ENCODE measurements around the gene FAM90A1. TPM values are rescaled to one million over a fixed set of nuclear protein-coding genes. Genes with fewer than 3 reads are reported as not detected.
"Not testable (repeated sequence)": the region's sequence is repeated elsewhere in the genome, so short reads cannot be mapped to it uniquely, and the experiment has no call there.

The FAM90A1 gene
- total RNA-seq, 3 donors from 2014 or later (not counting 1 experiment from before 2014, with no cell fraction given) = 0.28 TPM; not detected in 2

DNA sequence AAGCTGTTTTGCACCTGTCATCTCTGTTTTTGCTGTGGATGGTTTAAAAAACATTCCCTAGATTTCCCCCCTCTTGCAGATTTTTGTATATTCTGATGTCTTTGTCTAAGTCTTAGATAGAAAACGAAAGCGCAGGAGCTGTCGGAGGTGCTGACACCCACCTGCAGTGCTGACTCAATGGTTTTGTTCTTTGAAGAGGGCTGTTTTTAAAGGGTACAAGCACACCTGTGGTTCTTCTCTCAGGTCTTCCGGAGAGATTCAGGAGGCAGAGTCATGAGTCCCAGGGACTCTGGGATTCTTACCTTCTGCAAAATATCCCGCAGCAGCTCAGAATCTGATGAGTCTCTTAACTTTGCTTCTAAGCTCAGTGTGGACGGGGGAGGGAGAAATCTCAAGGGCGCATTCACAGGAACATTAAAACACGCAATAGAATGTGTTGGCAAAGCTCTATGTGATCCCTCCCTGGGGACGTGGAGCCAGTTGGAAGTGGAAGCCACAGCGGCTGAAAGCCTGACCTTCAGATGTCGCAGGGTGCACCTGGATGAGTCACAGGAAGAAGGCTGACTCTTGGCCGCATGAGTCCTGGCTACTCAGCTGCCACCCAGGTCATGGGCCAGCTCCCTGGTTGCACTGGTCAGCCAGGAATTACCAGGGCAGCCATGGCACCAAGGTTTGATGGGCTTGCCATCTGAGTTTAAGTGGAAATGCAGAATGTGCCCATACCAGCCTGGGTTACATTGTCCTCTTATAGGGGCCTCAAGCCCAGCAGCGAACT lies 13.1 kb upstream of the FAM90A1 start:
- H3K27me3 ChIP-seq (ENCODE audit: control insufficient read depth, insufficient read depth, low read length); H3K27ac Mint-ChIP-seq; H3K36me3 ChIP-seq (ENCODE audit: control insufficient read depth, insufficient read depth, low read length); H3K27me3 Mint-ChIP-seq (ENCODE audit: low read depth in 2 of 2); DNase-seq; H3K4me3 Mint-ChIP-seq; H3K36me3 Mint-ChIP-seq; H3K4me3 ChIP-seq (ENCODE audit: low read length); H3K27ac ChIP-seq (ENCODE audit: low read length); intact Hi-C loops (cut with micrococcal nuclease); H3K4me1 ChIP-seq (ENCODE audit: control insufficient read depth, insufficient read depth, low read length); H3K9me3 ChIP-seq (ENCODE audit: control insufficient read depth, insufficient read depth, low read length); H3K9me3 Mint-ChIP-seq; ATAC-seq: not testable (repeated sequence)
- H3K4me1 Mint-ChIP-seq = peaks cover 0 to 23% of the 10 kb centered on the region in 2 donors
- 90% methylated on average over 10 of the region's 13 CpGs for WGBS (ENCODE audit: insufficient coverage)

- H3K9me3 ChIP-seq (ENCODE audit: control insufficient read depth, insufficient read depth, low read length); H3K4me3 ChIP-seq (ENCODE audit: low read length); H3K4me1 ChIP-seq (ENCODE audit: control insufficient read depth, insufficient read depth, low read length); H3K27ac Mint-ChIP-seq; H3K36me3 Mint-ChIP-seq; ATAC-seq; H3K27me3 Mint-ChIP-seq (ENCODE audit: low read depth in 2 of 2); H3K9me3 Mint-ChIP-seq; H3K27me3 ChIP-seq (ENCODE audit: control insufficient read depth, insufficient read depth, low read length); H3K4me3 Mint-ChIP-seq; DNase-seq; H3K27ac ChIP-seq (ENCODE audit: low read length); H3K36me3 ChIP-seq (ENCODE audit: control insufficient read depth, insufficient read depth, low read length): not testable (repeated sequence)
- intact Hi-C loops (cut with micrococcal nuclease) = loop anchor here (2.0 kb wide), 1 partner anchor 128 kb away; no protein-coding TSS in a partner anchor
- H3K4me1 Mint-ChIP-seq = peaks cover 2 to 12% of the 10 kb centered on the region in 2 donors
- WGBS (ENCODE audit: insufficient coverage) = 94% methylated on average over 12 of the region's 12 CpGs
- TF ChIP-seq, protein P1, sequence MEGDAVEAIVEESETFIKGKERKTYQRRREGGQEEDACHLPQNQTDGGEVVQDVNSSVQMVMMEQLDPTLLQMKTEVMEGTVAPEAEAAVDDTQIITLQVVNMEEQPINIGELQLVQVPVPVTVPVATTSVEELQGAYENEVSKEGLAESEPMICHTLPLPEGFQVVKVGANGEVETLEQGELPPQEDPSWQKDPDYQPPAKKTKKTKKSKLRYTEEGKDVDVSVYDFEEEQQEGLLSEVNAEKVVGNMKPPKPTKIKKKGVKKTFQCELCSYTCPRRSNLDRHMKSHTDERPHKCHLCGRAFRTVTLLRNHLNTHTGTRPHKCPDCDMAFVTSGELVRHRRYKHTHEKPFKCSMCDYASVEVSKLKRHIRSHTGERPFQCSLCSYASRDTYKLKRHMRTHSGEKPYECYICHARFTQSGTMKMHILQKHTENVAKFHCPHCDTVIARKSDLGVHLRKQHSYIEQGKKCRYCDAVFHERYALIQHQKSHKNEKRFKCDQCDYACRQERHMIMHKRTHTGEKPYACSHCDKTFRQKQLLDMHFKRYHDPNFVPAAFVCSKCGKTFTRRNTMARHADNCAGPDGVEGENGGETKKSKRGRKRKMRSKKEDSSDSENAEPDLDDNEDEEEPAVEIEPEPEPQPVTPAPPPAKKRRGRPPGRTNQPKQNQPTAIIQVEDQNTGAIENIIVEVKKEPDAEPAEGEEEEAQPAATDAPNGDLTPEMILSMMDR (IDR thresholded peaks at IDR 0.05) = peak; percentile 1
These were observed 9.6 kb upstream of the FAM90A1 start for GRCh38 chr12:8237031-8237430.

DNA sequence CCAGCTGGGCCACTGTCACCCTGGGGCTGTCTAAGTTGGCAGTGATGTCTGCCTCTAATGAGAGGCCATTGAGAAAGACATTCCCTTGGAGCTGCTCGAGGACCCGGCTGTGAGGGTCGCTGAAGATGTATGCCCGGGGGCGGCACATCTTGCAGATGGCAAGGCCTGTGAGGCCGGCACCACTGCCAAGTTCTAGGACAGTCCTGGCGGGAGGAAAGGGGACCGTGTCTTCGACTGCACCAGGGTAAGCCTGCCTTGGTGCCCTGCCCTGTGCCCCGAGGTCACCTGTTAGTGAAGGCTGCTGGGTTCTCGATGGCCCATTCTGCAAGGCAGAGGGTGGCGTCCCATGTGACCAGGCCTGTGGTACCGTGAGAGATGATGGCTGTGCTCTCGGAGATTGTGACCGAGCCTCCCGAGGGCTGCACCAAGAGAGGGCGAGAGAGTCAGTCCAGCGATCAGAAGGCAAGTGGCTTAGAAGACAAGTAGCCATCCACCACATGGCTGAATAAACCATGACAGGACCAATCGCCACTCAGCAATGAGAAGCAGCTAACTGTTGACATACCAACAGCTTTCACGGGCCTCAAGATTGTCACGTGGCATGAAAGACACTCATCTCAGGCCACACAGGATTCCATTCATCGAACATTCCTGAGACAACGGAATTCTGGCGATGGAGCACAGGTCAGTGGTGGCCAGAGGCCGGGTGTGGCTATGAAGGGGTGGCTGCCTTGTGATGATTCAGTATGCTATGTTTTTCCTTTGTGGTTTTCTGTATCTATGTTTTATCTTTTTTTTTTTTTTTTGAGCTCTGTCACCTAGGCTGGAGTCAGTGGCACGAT lies 8.1 kb upstream of the FAM90A1 start:
- not testable (repeated sequence) for DNase-seq; H3K4me1 Mint-ChIP-seq; H3K4me1 ChIP-seq (ENCODE audit: control insufficient read depth, insufficient read depth, low read length); H3K9me3 ChIP-seq (ENCODE audit: control insufficient read depth, insufficient read depth, low read length); ATAC-seq; H3K36me3 Mint-ChIP-seq; H3K9me3 Mint-ChIP-seq; H3K27me3 Mint-ChIP-seq (ENCODE audit: low read depth in 2 of 2); H3K4me3 ChIP-seq (ENCODE audit: low read length); H3K4me3 Mint-ChIP-seq; H3K36me3 ChIP-seq (ENCODE audit: control insufficient read depth, insufficient read depth, low read length); H3K27ac Mint-ChIP-seq; H3K27ac ChIP-seq (ENCODE audit: low read length); H3K27me3 ChIP-seq (ENCODE audit: control insufficient read depth, insufficient read depth, low read length)
- intact Hi-C loops (cut with micrococcal nuclease) = loop anchor here (2.0 kb wide), 1 partner anchor 127 kb away; no protein-coding TSS in a partner anchor
- WGBS (ENCODE audit: insufficient coverage) = 93% methylated on average over 26 of the region's 26 CpGs

GRCh38 chr12:8234746-8235145 lies 7.3 kb upstream of the FAM90A1 start:
- DNase-seq; H3K27ac ChIP-seq (ENCODE audit: low read length); H3K27me3 ChIP-seq (ENCODE audit: control insufficient read depth, insufficient read depth, low read length); ATAC-seq; H3K27me3 Mint-ChIP-seq (ENCODE audit: low read depth in 2 of 2); H3K9me3 ChIP-seq (ENCODE audit: control insufficient read depth, insufficient read depth, low read length); H3K36me3 ChIP-seq (ENCODE audit: control insufficient read depth, insufficient read depth, low read length); H3K9me3 Mint-ChIP-seq; H3K27ac Mint-ChIP-seq; H3K4me1 Mint-ChIP-seq; H3K4me3 ChIP-seq (ENCODE audit: low read length); H3K4me1 ChIP-seq (ENCODE audit: control insufficient read depth, insufficient read depth, low read length); intact Hi-C loops (cut with micrococcal nuclease); H3K4me3 Mint-ChIP-seq; H3K36me3 Mint-ChIP-seq: not testable (repeated sequence)
- 81% methylated on average over 7 of the region's 7 CpGs for WGBS (ENCODE audit: insufficient coverage)

DNA sequence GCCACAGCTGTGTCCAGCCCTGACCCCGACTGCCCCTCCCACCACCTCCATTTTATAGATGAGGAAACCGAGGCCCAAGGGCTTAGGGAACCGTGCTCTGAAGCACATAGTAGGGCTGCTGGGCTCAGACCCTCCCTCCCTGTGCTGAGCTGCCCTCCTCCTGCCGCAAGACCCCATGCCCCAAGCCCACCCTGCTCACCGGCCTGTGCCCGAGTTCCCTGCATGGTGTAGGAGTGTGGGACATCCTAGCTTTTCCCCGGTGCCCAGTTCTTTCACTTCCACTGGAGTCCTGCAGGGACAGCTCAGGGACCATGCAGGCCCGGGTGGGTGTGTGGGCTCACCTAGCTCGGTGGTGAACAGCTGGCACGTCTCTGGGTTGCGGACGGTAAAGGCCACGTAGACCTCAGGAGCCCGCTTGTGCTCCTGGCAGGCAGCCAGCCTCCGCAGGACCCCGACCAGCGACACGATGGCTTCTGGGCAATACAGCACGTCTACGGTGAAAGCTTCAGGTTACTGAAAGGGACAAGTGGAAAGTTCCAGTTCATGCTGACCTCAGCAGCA lies 6.6 kb upstream of the FAM90A1 start:
- H3K36me3 ChIP-seq (ENCODE audit: control insufficient read depth, insufficient read depth, low read length); DNase-seq; H3K27ac ChIP-seq (ENCODE audit: low read length); H3K4me1 Mint-ChIP-seq; H3K27me3 Mint-ChIP-seq (ENCODE audit: low read depth in 2 of 2); intact Hi-C loops (cut with micrococcal nuclease); H3K4me3 ChIP-seq (ENCODE audit: low read length); H3K27me3 ChIP-seq (ENCODE audit: control insufficient read depth, insufficient read depth, low read length); H3K4me1 ChIP-seq (ENCODE audit: control insufficient read depth, insufficient read depth, low read length); H3K9me3 ChIP-seq (ENCODE audit: control insufficient read depth, insufficient read depth, low read length); H3K27ac Mint-ChIP-seq; H3K4me3 Mint-ChIP-seq; H3K9me3 Mint-ChIP-seq; H3K36me3 Mint-ChIP-seq; ATAC-seq: not testable (repeated sequence)
- 85% methylated on average over 17 of the region's 20 CpGs for WGBS (ENCODE audit: insufficient coverage)

DNA sequence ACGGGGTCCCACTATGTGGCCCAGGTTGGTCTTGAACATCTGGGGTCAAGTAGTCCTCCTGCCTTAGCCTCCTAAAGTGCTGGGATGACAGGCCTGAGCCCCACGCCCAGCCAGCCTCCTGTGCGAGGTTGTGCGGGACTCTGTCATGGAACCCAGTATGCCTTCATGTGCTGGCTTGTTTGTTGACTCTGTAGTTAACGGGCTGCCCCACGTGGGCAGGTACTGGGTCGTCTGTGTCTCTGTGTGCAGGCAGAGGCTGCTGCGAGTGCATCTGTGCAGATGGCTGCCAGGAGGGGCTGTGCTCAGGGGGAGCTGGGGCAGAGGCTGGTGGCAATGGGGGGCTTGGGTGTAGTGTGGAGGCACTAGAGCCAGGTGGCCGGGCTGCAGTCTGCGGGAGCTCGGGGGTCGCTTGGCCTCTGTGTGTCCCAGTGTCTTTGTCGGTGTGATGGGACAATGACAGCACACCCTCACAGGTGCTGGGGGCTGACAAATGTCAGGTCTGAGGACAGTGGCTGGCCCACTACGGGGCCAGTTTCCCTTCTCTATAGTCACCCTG lies 6.0 kb upstream of the FAM90A1 start:
- WGBS (ENCODE audit: insufficient coverage) = 91% methylated on average over 14 of the region's 14 CpGs
- intact Hi-C loops (cut with micrococcal nuclease); H3K36me3 ChIP-seq (ENCODE audit: control insufficient read depth, insufficient read depth, low read length); H3K27me3 ChIP-seq (ENCODE audit: control insufficient read depth, insufficient read depth, low read length); H3K27me3 Mint-ChIP-seq (ENCODE audit: low read depth in 2 of 2); DNase-seq; H3K36me3 Mint-ChIP-seq; ATAC-seq; H3K4me1 Mint-ChIP-seq; H3K27ac ChIP-seq (ENCODE audit: low read length); H3K4me1 ChIP-seq (ENCODE audit: control insufficient read depth, insufficient read depth, low read length); H3K9me3 ChIP-seq (ENCODE audit: control insufficient read depth, insufficient read depth, low read length); H3K9me3 Mint-ChIP-seq; H3K4me3 Mint-ChIP-seq; H3K4me3 ChIP-seq (ENCODE audit: low read length); H3K27ac Mint-ChIP-seq: not testable (repeated sequence)

All from natural killer cell (primary cell).